Right lobe of liver (tissue), 4 donors: Measurements from ENCODE around the gene ICA1.

Experiments used
- CTCF ChIP-seq, 4 donors: fragments of 200-600 bp in 3 of 4; fragments of 450-650 bp in 1 of 4; IDR thresholded peaks; one replicate each; pipeline versions ENCODE4 v1.5.1 to v1.8.0; 2016 to 2022; ENCODE audit warnings: antibody characterized with exemption in 4 of 4, mild to moderate bottlenecking in 2 of 4
- POLR2A ChIP-seq: fragments of 450-650 bp; IDR thresholded peaks from one replicate; pipeline ENCODE4 v1.6.1; 2017; ENCODE audit warnings: antibody characterized with exemption, mild to moderate bottlenecking
- donor health status: DM: no; HTN: no; CAD: no.
- donor health status: DM: no; HTN: no; CAD: no.
- donor health status: DM: no; HTN: yes; CAD: no.

DNA sequence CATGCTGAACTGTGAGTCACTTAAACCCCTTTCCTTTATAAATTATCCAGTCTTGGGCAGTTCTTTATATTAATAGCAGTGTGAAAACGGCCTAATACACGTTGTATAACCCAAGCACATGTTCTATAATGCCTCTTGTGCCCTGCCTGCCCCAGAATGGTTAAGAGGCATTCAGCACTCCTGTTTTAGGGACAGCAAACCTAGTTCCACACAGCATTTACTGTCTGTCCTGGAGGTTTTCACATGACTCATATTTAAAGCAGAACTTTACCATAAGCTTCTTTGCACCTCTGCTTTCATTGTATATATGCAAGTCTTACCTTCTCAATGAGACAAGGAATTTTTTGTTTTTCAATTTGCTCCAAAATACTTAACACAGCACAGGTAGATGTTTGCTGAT, 144.8 kb downstream of the ICA1 start:
- TF ChIP-seq POLR2A (no peak), CTCF (IDR thresholded peaks at IDR 0.05) (no peak)
